ENCODE measurements around the gene SH3GL1.

SH3GL1 gene

DNA sequence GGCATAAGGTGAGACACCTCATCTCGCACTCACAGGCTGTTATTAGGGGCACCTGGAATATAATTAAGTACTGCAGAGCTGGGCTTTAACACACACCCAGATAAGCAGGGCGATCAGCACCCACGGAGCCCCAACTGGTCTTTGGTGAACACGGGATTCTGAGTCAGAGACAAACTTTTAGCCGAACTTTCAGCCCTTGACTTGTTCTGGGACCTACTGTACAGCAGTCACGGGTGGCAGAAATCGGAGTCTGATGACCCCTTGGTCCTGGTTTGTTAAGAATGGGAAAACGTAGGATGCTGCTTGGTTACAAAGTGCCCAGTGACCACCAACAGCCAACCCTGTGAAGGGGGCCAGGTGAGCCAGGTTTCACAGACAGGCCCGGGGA is 9.0 kb downstream of the SH3GL1 start:
- no peak overlapping the region for H2AFZ ChIP-seq (ENCODE audit: low read depth)
- H4K20me1 ChIP-seq (ENCODE audit: insufficient read depth): no peaks in the 10 kb centered on the region; the same call in 1 of the 2 replicates
- H3K36me3 ChIP-seq (ENCODE audit: insufficient read depth): no peaks in the 10 kb centered on the region
- no peak overlapping the region for H3K9ac ChIP-seq
- H3K27ac ChIP-seq: no peak overlapping the region
- TF ChIP-seq, protein P1, sequence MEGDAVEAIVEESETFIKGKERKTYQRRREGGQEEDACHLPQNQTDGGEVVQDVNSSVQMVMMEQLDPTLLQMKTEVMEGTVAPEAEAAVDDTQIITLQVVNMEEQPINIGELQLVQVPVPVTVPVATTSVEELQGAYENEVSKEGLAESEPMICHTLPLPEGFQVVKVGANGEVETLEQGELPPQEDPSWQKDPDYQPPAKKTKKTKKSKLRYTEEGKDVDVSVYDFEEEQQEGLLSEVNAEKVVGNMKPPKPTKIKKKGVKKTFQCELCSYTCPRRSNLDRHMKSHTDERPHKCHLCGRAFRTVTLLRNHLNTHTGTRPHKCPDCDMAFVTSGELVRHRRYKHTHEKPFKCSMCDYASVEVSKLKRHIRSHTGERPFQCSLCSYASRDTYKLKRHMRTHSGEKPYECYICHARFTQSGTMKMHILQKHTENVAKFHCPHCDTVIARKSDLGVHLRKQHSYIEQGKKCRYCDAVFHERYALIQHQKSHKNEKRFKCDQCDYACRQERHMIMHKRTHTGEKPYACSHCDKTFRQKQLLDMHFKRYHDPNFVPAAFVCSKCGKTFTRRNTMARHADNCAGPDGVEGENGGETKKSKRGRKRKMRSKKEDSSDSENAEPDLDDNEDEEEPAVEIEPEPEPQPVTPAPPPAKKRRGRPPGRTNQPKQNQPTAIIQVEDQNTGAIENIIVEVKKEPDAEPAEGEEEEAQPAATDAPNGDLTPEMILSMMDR (conservative IDR thresholded peaks at IDR 0.05; ENCODE audit: low read depth, low read length): no peak
- H3K4me2 ChIP-seq: no peak overlapping the region
- no peaks in the 10 kb centered on the region for H3K4me1 ChIP-seq (ENCODE audit: low read depth, poor library complexity, severe bottlenecking)
- H3K4me3 ChIP-seq (IDR thresholded peaks at IDR 0.05; ENCODE audit: insufficient read depth, low read depth, low read length): no peak overlapping the region
- H3K79me2 ChIP-seq (ENCODE audit: insufficient read depth, low read depth): peaks cover 55% of the 10 kb centered on the region
- H3K27me3 ChIP-seq (ENCODE audit: insufficient read depth, low read depth): no peaks in the 10 kb centered on the region

DNA sequence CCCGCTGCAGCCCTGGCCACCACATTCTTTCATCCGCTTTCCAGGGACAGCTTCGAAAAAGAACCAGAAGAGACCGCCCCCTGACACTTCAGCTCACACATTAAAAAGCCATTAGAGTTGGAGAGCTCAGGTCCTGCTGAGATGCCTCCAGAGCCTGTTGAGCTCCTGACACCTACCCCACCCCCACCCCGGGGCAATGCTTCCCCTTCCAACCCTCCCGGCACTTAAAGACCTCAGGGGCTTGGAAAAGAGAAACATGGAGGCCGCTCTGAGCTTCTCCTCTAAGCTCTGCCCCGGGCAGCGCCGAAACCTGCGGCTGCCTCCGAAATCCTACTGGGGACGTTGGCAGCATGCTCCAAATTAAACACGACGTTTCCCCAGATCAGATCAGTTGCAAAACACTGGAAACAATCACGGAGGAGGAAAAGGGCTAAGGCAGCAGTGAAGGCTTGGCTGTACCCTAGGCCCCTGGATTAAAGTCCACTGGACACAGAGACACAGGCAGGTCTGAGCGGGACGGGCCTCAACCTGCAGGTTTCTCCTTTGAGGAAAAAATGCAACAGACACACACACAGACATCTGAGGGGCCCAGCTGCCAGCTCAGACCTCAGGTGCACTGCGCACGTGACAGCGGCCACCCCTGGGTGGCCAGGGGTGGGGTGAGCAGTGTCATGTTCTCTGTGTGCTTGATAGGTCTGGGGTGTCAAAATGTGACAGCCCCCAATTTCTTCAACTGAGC is 9.6 kb downstream of the SH3GL1 start:
- Histone ChIP-seq H3K9ac (no peak overlapping the region), H2AFZ (ENCODE audit: low read depth) (no peak overlapping the region), H4K20me1 (ENCODE audit: insufficient read depth) (no peaks in the 10 kb centered on the region; the same call in 1 of the 2 replicates), H3K27ac (no peak overlapping the region), H3K4me1 (ENCODE audit: low read depth, poor library complexity, severe bottlenecking) (no peaks in the 10 kb centered on the region), H3K4me2 (no peak overlapping the region), H3K27me3 (ENCODE audit: insufficient read depth, low read depth) (no peaks in the 10 kb centered on the region), H3K79me2 (ENCODE audit: insufficient read depth, low read depth) (peaks cover 50% of the 10 kb centered on the region), H3K4me3 (IDR thresholded peaks at IDR 0.05; ENCODE audit: insufficient read depth, low read depth, low read length) (no peak overlapping the region), H3K36me3 (ENCODE audit: insufficient read depth) (no peaks in the 10 kb centered on the region)
- TF ChIP-seq, protein P1 (conservative IDR thresholded peaks at IDR 0.05; ENCODE audit: low read depth, low read length): no peak

DNA sequence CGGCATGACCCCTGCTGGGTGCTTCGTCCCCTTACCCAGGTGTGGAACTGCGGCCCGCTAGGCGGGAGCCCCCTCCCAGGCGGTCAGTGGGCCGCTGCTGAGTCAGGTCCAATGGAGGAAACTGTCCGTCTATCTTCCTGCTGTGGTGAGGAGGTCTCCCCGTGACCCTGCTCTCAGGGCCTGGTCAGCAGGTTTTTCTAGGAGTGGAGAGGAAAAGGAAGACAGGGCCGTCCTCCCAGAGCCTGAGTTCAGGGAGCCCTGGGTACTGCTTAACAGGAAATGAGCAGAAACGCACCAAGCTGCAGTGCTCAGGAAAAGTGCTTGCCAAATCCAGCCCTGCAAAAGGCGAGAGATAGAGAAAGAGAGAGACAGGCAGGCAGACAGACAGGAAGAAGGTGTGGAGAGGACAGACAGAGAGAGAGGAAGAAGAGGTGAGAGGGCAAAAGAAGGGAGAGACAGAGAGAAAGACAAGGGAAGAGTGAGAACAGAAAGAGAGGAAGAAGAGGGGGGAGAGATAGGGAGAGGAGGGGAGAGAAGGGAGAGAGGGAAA is 10.3 kb downstream of the SH3GL1 start:
- Histone ChIP-seq H3K4me2 (no peak overlapping the region), H3K36me3 (ENCODE audit: insufficient read depth) (no peaks in the 10 kb centered on the region), H3K79me2 (ENCODE audit: insufficient read depth, low read depth) (peaks cover 44% of the 10 kb centered on the region), H3K4me3 (IDR thresholded peaks at IDR 0.05; ENCODE audit: insufficient read depth, low read depth, low read length) (no peak overlapping the region), H3K27me3 (ENCODE audit: insufficient read depth, low read depth) (no peaks in the 10 kb centered on the region), H3K4me1 (ENCODE audit: low read depth, poor library complexity, severe bottlenecking) (no peaks in the 10 kb centered on the region), H3K27ac (no peak overlapping the region), H2AFZ (ENCODE audit: low read depth) (no peak overlapping the region), H4K20me1 (ENCODE audit: insufficient read depth) (no peaks in the 10 kb centered on the region; the same call in 1 of the 2 replicates), H3K9ac (no peak overlapping the region)
- TF ChIP-seq, protein P1 (conservative IDR thresholded peaks at IDR 0.05; ENCODE audit: low read depth, low read length): no peak

DNA sequence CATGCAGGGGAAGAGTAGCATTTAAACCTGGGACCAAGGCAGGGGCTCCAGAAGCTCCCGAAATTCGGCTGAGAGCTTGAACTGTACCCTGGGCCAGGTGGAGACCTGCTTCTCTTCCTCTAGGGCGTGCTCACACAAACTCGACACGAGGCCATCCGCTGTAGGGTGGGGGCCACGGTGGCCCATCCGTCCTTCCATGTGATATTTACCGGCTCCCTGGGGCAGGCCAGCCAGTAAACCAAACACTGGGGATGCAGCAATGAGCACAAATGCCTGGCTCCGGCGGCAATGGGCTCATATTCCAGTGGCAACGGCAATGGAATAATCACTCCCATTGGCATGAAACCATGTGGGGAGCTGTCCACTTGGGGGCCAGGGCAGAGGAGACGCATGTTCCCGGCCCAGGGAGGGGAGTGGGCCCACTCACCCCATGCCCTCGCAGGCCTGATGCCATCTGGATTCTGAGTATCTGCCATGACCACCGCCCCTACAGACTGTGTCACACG is 10.8 kb downstream of the SH3GL1 start:
- Histone ChIP-seq H4K20me1 (ENCODE audit: insufficient read depth) (no peaks in the 10 kb centered on the region; the same call in 1 of the 2 replicates), H3K4me2 (no peak overlapping the region), H3K4me3 (IDR thresholded peaks at IDR 0.05; ENCODE audit: insufficient read depth, low read depth, low read length) (no peak overlapping the region), H3K79me2 (ENCODE audit: insufficient read depth, low read depth) (peaks cover 39% of the 10 kb centered on the region), H3K9ac (no peak overlapping the region), H3K27ac (no peak overlapping the region), H3K27me3 (ENCODE audit: insufficient read depth, low read depth) (no peaks in the 10 kb centered on the region), H2AFZ (ENCODE audit: low read depth) (no peak overlapping the region), H3K36me3 (ENCODE audit: insufficient read depth) (no peaks in the 10 kb centered on the region), H3K4me1 (ENCODE audit: low read depth, poor library complexity, severe bottlenecking) (no peaks in the 10 kb centered on the region)
- TF ChIP-seq, protein P1 (conservative IDR thresholded peaks at IDR 0.05; ENCODE audit: low read depth, low read length): no peak

Measured in KMS-11 (cell line).